ENCODE results near the gene MRPS11.
"Not testable (repeated sequence)": the region's sequence is repeated elsewhere in the genome, so short reads cannot be mapped to it uniquely, and the experiment has no call there.

MRPS11 gene

GRCh38 chr15:88506628-88507027 lies 39.1 kb downstream of the MRPS11 start:
- Histone ChIP-seq H3K4me1 (ENCODE audit: control insufficient read depth, insufficient read depth, low read length) (no peaks in the 10 kb centered on the region), H3K36me3 (ENCODE audit: control insufficient read depth, insufficient read depth, low read length) (no peaks in the 10 kb centered on the region), H3K9ac (ENCODE audit: low read length) (no peak overlapping the region)

DNA sequence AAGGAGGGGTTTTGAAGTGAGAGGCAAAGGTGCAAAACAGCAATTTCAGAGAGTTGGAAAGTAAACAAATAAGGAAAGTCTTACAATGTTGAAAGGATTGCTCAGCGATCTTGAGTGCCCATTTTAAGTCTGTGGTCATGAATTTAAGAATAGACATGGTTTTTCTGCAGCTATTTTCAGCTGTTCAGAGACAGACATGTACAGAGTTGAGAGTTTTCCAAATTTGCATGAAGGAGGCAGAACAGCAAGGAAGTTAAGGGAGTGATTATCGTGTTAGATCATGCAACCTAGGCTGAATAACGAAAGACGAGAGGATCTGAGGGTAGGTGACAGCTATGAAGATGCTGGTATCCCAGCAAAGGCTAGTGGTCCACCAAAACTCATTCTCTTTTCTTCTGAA lies 41.8 kb downstream of the MRPS11 start:
- Histone ChIP-seq H3K4me3 (ENCODE audit: low read length) (no peak overlapping the region), H3K9ac (ENCODE audit: low read length) (no peak overlapping the region), H3K9me3 (ENCODE audit: control insufficient read depth, low read length) (no peaks in the 10 kb centered on the region), H3K4me1 (ENCODE audit: control insufficient read depth, insufficient read depth, low read length) (no peaks in the 10 kb centered on the region), H3K36me3 (ENCODE audit: control insufficient read depth, insufficient read depth, low read length) (peaks cover 5% of the 10 kb centered on the region), H3K27me3 (ENCODE audit: control insufficient read depth, insufficient read depth, low read length) (no peaks in the 10 kb centered on the region)

More at GRCh38 chr15:88506628-88507027, 39.1 kb downstream of the MRPS11 start:
- Histone ChIP-seq H3K4me3 (ENCODE audit: low read length) (no peak overlapping the region), H3K27me3 (ENCODE audit: control insufficient read depth, insufficient read depth, low read length) (no peaks in the 10 kb centered on the region), H3K9me3 (ENCODE audit: control insufficient read depth, low read length) (no peaks in the 10 kb centered on the region)

GRCh38 chr15:88509964-88510363 lies 42.5 kb downstream of the MRPS11 start:
- no peak overlapping the region for H3K4me3 ChIP-seq (ENCODE audit: low read length)
- H3K36me3 ChIP-seq (ENCODE audit: control insufficient read depth, insufficient read depth, low read length), result peaks cover 5% of the 10 kb centered on the region
- no peak overlapping the region for H3K9ac ChIP-seq (ENCODE audit: low read length)
- H3K4me1 ChIP-seq (ENCODE audit: control insufficient read depth, insufficient read depth, low read length), result no peaks in the 10 kb centered on the region
- no peaks in the 10 kb centered on the region for H3K27me3 ChIP-seq (ENCODE audit: control insufficient read depth, insufficient read depth, low read length)
- no peaks in the 10 kb centered on the region for H3K9me3 ChIP-seq (ENCODE audit: control insufficient read depth, low read length)

DNA sequence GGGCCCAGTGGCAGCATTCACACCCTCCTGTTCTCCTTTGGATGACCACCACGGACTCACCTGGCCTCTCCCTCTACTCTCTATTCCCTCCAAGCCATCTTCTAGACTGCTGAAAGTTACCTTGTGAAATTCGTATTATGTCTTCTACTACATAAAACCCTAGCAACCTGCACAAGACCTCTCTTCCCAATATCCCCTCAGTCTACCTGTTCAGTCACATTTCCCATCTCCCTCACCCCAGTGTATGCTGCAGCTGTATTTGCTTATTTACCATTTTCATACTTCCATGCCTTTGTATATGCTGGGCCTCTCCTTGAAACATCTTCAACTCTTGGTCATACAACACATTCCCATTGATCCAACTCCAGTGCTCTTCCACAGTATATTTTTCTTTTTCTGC lies 43.7 kb downstream of the MRPS11 start:
- H3K4me3 ChIP-seq (ENCODE audit: low read length), result no peak overlapping the region
- H3K36me3 ChIP-seq (ENCODE audit: control insufficient read depth, insufficient read depth, low read length), result peaks cover 5% of the 10 kb centered on the region
- no peak overlapping the region for H3K9ac ChIP-seq (ENCODE audit: low read length)
- no peaks in the 10 kb centered on the region for H3K9me3 ChIP-seq (ENCODE audit: control insufficient read depth, low read length)
- no peaks in the 10 kb centered on the region for H3K27me3 ChIP-seq (ENCODE audit: control insufficient read depth, insufficient read depth, low read length)
- no peaks in the 10 kb centered on the region for H3K4me1 ChIP-seq (ENCODE audit: control insufficient read depth, insufficient read depth, low read length)

GRCh38 chr15:88512078-88512477 lies 44.6 kb downstream of the MRPS11 start:
- no peak overlapping the region for H3K9ac ChIP-seq (ENCODE audit: low read length)
- H3K4me3 ChIP-seq (ENCODE audit: low read length), result no peak overlapping the region
- H3K9me3 ChIP-seq (ENCODE audit: control insufficient read depth, low read length), result no peaks in the 10 kb centered on the region
- peaks cover 5% of the 10 kb centered on the region for H3K36me3 ChIP-seq (ENCODE audit: control insufficient read depth, insufficient read depth, low read length)
- no peaks in the 10 kb centered on the region for H3K27me3 ChIP-seq (ENCODE audit: control insufficient read depth, insufficient read depth, low read length)
- H3K4me1 ChIP-seq (ENCODE audit: control insufficient read depth, insufficient read depth, low read length), result no peaks in the 10 kb centered on the region

GRCh38 chr15:88512601-88513000 lies 45.1 kb downstream of the MRPS11 start:
- Histone ChIP-seq H3K4me1 (ENCODE audit: control insufficient read depth, insufficient read depth, low read length) (no peaks in the 10 kb centered on the region), H3K9me3 (ENCODE audit: control insufficient read depth, low read length) (no peaks in the 10 kb centered on the region), H3K27me3 (ENCODE audit: control insufficient read depth, insufficient read depth, low read length) (no peaks in the 10 kb centered on the region), H3K9ac (ENCODE audit: low read length) (no peak overlapping the region), H3K36me3 (ENCODE audit: control insufficient read depth, insufficient read depth, low read length) (peaks cover 5% of the 10 kb centered on the region), H3K4me3 (ENCODE audit: low read length) (no peak overlapping the region)

GRCh38 chr15:88513195-88513594 lies 45.7 kb downstream of the MRPS11 start:
- H3K9ac ChIP-seq (ENCODE audit: low read length), result no peak overlapping the region
- H3K9me3 ChIP-seq (ENCODE audit: control insufficient read depth, low read length), result no peaks in the 10 kb centered on the region
- no peaks in the 10 kb centered on the region for H3K27me3 ChIP-seq (ENCODE audit: control insufficient read depth, insufficient read depth, low read length)
- no peak overlapping the region for H3K4me3 ChIP-seq (ENCODE audit: low read length)
- H3K4me1 ChIP-seq (ENCODE audit: control insufficient read depth, insufficient read depth, low read length), result no peaks in the 10 kb centered on the region
- H3K36me3 ChIP-seq (ENCODE audit: control insufficient read depth, insufficient read depth, low read length), result peaks cover 5% of the 10 kb centered on the region

DNA sequence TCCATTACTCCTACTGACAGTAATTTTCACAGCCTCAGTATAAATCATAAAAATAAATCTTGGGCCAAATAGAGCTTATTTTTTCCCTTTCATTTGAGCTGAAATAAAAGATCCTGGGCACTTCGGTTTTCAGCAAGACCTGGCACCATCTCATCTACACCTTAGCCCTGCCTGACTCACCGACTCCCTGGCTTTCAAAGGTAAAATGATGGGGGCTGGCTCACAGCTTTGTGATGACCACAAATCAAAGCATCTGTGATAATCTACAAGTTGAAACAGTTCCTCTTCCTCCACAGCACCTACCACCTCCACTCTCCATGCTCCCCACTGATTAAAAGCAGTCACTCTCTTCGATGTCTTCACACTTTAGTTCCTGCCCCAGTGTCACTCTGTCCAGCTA lies 51.4 kb downstream of the MRPS11 start:
- Histone ChIP-seq H3K9ac (ENCODE audit: low read length) (no peak overlapping the region), H3K36me3 (ENCODE audit: control insufficient read depth, insufficient read depth, low read length) (no peaks in the 10 kb centered on the region), H3K9me3 (ENCODE audit: control insufficient read depth, low read length) (no peaks in the 10 kb centered on the region), H3K27me3 (ENCODE audit: control insufficient read depth, insufficient read depth, low read length) (no peaks in the 10 kb centered on the region), H3K4me1 (ENCODE audit: control insufficient read depth, insufficient read depth, low read length) (no peaks in the 10 kb centered on the region), H3K4me3 (ENCODE audit: low read length) (no peak overlapping the region)

- H3K9ac ChIP-seq (ENCODE audit: low read length); H3K9me3 ChIP-seq (ENCODE audit: control insufficient read depth, low read length); H3K4me1 ChIP-seq (ENCODE audit: control insufficient read depth, insufficient read depth, low read length); H3K36me3 ChIP-seq (ENCODE audit: control insufficient read depth, insufficient read depth, low read length); H3K4me3 ChIP-seq (ENCODE audit: low read length); H3K27me3 ChIP-seq (ENCODE audit: control insufficient read depth, insufficient read depth, low read length): not testable (repeated sequence)
Observed at GRCh38 chr15:88524094-88524493, 56.6 kb downstream of the MRPS11 start.

DNA sequence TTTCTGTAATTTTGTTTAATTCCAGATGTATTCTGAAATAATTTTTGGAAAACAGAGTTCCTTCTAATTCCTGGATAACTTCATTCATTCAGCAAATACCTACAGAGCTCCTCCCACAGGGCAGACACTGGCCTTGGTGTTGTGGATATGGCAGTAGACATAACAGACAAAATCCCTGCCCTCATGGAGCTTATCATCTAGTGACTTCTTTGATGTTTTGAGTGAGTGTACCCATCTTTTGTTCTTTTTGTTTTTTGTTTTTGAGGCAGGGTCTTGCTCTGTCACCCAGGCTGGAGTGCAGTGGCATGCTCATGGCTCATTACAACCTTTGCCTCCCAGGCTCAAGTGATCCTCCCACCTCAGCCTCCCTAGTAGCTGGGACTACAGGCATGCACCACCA lies 57.9 kb downstream of the MRPS11 start:
- H3K9me3 ChIP-seq (ENCODE audit: control insufficient read depth, low read length), result no peaks in the 10 kb centered on the region
- H3K4me1 ChIP-seq (ENCODE audit: control insufficient read depth, insufficient read depth, low read length), result no peaks in the 10 kb centered on the region
- H3K36me3 ChIP-seq (ENCODE audit: control insufficient read depth, insufficient read depth, low read length), result no peaks in the 10 kb centered on the region
- no peak overlapping the region for H3K4me3 ChIP-seq (ENCODE audit: low read length)
- no peaks in the 10 kb centered on the region for H3K27me3 ChIP-seq (ENCODE audit: control insufficient read depth, insufficient read depth, low read length)
- no peak overlapping the region for H3K9ac ChIP-seq (ENCODE audit: low read length)

- H3K36me3 ChIP-seq (ENCODE audit: control insufficient read depth, insufficient read depth, low read length), result no peaks in the 10 kb centered on the region
- H3K4me3 ChIP-seq (ENCODE audit: low read length), result no peak overlapping the region
- H3K9me3 ChIP-seq (ENCODE audit: control insufficient read depth, low read length), result no peaks in the 10 kb centered on the region
- no peaks in the 10 kb centered on the region for H3K27me3 ChIP-seq (ENCODE audit: control insufficient read depth, insufficient read depth, low read length)
- no peak overlapping the region for H3K9ac ChIP-seq (ENCODE audit: low read length)
- no peaks in the 10 kb centered on the region for H3K4me1 ChIP-seq (ENCODE audit: control insufficient read depth, insufficient read depth, low read length)
Observed at GRCh38 chr15:88526247-88526879, 58.9 kb downstream of the MRPS11 start.

- Histone ChIP-seq H3K4me1 (ENCODE audit: control insufficient read depth, insufficient read depth, low read length) (no peaks in the 10 kb centered on the region), H3K9ac (ENCODE audit: low read length) (no peak overlapping the region), H3K36me3 (ENCODE audit: control insufficient read depth, insufficient read depth, low read length) (no peaks in the 10 kb centered on the region), H3K27me3 (ENCODE audit: control insufficient read depth, insufficient read depth, low read length) (no peaks in the 10 kb centered on the region), H3K4me3 (ENCODE audit: low read length) (no peak overlapping the region), H3K9me3 (ENCODE audit: control insufficient read depth, low read length) (no peaks in the 10 kb centered on the region)
Observed at GRCh38 chr15:88529021-88529630, 61.6 kb downstream of the MRPS11 start.
